ENCODE results near the gene SLC22A23. TPM values are rescaled to one million over a fixed set of nuclear protein-coding genes. Genes with fewer than 3 reads are reported as not detected.

Gene SLC22A23
- total RNA-seq, 1 donor from 2014 or later = 19.4 TPM

DNA sequence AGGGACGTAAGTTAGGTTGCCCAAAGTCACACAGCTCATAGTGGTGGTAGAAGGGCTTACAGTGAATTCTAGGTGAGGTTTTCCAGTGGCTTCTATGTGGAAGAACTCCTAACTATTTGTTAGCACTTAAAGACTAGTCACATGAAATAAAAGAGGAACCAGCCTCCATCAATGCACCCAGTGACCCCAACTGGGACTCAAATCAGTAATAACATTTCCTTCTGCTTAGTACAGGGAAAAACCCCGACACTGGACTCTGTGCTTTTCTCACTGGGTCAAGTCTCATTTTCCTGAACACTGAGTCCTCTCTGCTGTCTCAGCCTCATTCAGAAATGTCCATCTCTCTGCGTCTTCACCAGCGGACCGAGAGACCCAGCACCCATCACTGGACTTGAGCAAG is 89.2 kb downstream of the SLC22A23 start:
- Mint-ChIP-seq H3K4me3 (ENCODE audit: low read depth) (no peak overlapping the region), H3K27me3 (no peaks in the 10 kb centered on the region), H3K27ac (no peak overlapping the region), H3K4me1 (ENCODE audit: low read depth) (peaks cover 27% of the 10 kb centered on the region), H3K9me3 (ENCODE audit: low read depth) (no peaks in the 10 kb centered on the region), H3K36me3 (ENCODE audit: insufficient read depth) (no peaks in the 10 kb centered on the region)
- TF ChIP-seq CTCF (IDR thresholded peaks at IDR 0.05; ENCODE audit: unreplicated experiment) = no peak
- DNase-seq (ENCODE audit: low spot score, unreplicated experiment) = no peak

GRCh38 chr6:3366596-3367413 is 90.0 kb downstream of the SLC22A23 start:
- DNase-seq (ENCODE audit: low spot score, unreplicated experiment) = no peak
- H3K36me3 Mint-ChIP-seq (ENCODE audit: insufficient read depth) = no peaks in the 10 kb centered on the region
- no peaks in the 10 kb centered on the region for H3K27me3 Mint-ChIP-seq
- TF ChIP-seq CTCF (IDR thresholded peaks at IDR 0.05; ENCODE audit: unreplicated experiment) = no peak
- H3K9me3 Mint-ChIP-seq (ENCODE audit: low read depth) = no peaks in the 10 kb centered on the region
- no peak overlapping the region for H3K4me3 Mint-ChIP-seq (ENCODE audit: low read depth)
- peaks cover 27% of the 10 kb centered on the region for H3K4me1 Mint-ChIP-seq (ENCODE audit: low read depth)
- H3K27ac Mint-ChIP-seq = no peak overlapping the region

GRCh38 chr6:3364391-3364790 is 92.5 kb downstream of the SLC22A23 start:
- no peak for TF ChIP-seq CTCF (IDR thresholded peaks at IDR 0.05; ENCODE audit: unreplicated experiment)
- no peaks in the 10 kb centered on the region for H3K9me3 Mint-ChIP-seq (ENCODE audit: low read depth)
- no peak for DNase-seq (ENCODE audit: low spot score, unreplicated experiment)
- H3K4me1 Mint-ChIP-seq (ENCODE audit: low read depth) = peaks cover 18% of the 10 kb centered on the region
- H3K36me3 Mint-ChIP-seq (ENCODE audit: insufficient read depth) = no peaks in the 10 kb centered on the region
- no peak overlapping the region for H3K27ac Mint-ChIP-seq
- H3K4me3 Mint-ChIP-seq (ENCODE audit: low read depth) = no peak overlapping the region
- H3K27me3 Mint-ChIP-seq = no peaks in the 10 kb centered on the region

- Mint-ChIP-seq H3K4me1 (ENCODE audit: low read depth) (peaks cover 18% of the 10 kb centered on the region), H3K27me3 (peaks cover 2% of the 10 kb centered on the region), H3K4me3 (ENCODE audit: low read depth) (no peak overlapping the region), H3K36me3 (ENCODE audit: insufficient read depth) (no peaks in the 10 kb centered on the region), H3K27ac (no peak overlapping the region), H3K9me3 (ENCODE audit: low read depth) (no peaks in the 10 kb centered on the region)
- no peak for TF ChIP-seq CTCF (IDR thresholded peaks at IDR 0.05; ENCODE audit: unreplicated experiment)
- DNase-seq (ENCODE audit: low spot score, unreplicated experiment) = no peak
These were observed 93.4 kb downstream of the SLC22A23 start for GRCh38 chr6:3363296-3364025.

DNA sequence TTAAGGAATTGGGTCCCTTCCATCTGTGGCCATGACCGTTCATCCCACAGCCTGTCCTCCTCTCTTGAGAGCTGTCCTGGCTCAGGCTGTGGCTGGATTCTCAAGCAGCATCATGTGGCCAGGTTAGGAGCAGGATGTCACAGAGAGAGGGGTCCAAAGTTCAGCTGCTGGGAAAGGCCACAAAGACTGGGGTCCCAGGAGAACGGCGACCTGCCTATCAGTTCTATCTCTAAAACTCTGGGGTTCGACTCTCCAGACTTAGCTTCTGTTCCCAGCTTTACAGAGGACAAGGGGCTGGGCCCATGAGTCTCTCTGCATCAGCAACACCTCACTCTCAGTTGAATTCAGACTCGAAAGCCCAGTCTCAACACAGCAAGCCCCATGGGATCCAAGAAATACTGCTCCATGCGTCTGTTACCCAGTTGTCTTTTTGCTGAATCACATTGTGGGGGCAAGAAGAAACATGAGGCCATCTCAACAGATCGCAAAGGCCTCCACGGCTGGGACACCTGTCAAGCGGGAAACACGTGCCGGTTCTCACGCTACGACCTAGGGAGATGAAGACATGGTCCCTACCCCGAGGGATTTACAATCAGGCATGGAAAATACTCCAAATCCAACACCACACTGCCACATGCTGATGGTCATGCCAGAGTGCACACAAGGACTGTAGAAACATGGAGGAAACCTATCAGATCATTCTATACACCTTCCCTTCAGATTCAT is 95.4 kb downstream of the SLC22A23 start:
- Mint-ChIP-seq H3K36me3 (ENCODE audit: insufficient read depth) (no peaks in the 10 kb centered on the region), H3K4me1 (ENCODE audit: low read depth) (peaks cover 25% of the 10 kb centered on the region), H3K27ac (no peak overlapping the region), H3K4me3 (ENCODE audit: low read depth) (no peak overlapping the region), H3K9me3 (ENCODE audit: low read depth) (no peaks in the 10 kb centered on the region), H3K27me3 (peaks cover 2% of the 10 kb centered on the region)
- no peak for TF ChIP-seq CTCF (IDR thresholded peaks at IDR 0.05; ENCODE audit: unreplicated experiment)
- no peak for DNase-seq (ENCODE audit: low spot score, unreplicated experiment)
